ENCODE measurements around the gene C8G. TPM values are rescaled to one million over a fixed set of nuclear protein-coding genes. Genes with fewer than 3 reads are reported as not detected.
A peak's percentile ranks its signal among the peaks of the same experiment; 100 is the strongest.

The C8G gene
- total RNA-seq, 1 donor from 2014 or later, result 0.77 TPM

- no peak for DNase-seq (ENCODE audit: low read depth in 2 of 2)
These were observed 3.6 kb upstream of the C8G start for GRCh38 chr9:136941231-136942111.

GRCh38 chr9:136942112-136942880 is 2.7 kb upstream of the C8G start:
- no peak for DNase-seq (ENCODE audit: low read depth in 2 of 2)

DNA sequence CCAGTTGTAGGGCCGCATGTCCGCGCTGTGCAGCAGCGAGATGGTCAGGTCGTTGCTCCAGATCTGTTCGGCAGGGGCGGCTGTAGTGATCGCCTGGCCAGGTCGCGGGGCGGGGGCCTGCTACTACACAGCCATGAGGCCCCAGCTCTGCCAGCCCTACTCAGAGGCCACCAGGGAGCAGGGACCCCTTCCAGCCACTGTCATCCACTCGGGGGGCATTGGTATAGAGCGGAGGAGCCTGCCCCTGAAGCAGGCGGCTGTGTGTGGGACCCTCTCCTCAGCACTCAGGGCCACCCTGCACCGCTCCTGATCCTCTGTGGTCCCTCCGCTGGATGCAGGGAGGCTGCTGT is 2.2 kb upstream of the C8G start:
- no peak for DNase-seq (ENCODE audit: low read depth in 2 of 2)

- DNase-seq (ENCODE audit: low read depth in 2 of 2), result peak in 1 of 2 donors; percentile 52
These were observed 1.5 kb upstream of the C8G start for GRCh38 chr9:136943291-136944211.

- peak; percentile 37 to 76 for DNase-seq (ENCODE audit: low read depth in 2 of 2)
These were observed 878 bp upstream of the C8G start for GRCh38 chr9:136944212-136944518.

DNA sequence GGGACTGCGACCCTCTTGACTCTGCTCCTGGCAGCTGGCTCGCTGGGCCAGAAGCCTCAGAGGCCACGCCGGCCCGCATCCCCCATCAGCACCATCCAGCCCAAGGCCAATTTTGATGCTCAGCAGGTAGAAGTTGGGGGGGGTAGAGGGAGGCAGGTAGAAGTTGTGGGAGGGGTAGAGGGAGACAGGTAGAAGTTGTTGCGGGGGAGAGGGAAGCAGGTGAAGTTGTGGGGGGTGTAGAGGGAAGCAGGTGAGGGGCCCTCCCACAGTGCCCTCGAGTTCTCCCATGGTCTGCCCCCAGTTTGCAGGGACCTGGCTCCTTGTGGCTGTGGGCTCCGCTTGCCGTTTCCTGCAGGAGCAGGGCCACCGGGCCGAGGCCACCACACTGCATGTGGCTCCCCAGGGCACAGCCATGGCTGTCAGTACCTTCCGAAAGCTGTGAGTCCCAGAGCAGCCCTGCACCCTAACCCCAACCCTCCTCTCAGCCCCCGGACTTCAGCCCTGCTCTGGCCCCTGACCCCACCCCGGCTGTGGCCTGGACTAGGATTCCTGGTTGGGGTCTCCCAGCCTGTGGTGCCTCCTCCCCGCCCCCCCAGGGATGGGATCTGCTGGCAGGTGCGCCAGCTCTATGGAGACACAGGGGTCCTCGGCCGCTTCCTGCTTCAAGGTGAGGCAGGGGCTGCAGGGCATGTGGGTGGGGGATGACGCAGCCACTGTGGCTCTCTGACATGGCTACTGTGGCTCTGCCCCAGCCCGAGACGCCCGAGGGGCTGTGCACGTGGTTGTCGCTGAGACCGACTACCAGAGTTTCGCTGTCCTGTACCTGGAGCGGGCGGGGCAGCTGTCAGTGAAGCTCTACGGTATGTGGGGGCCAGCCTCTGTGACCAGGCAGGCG is 537 bp downstream of the C8G start:
- no peak for DNase-seq (ENCODE audit: low read depth in 2 of 2)

GRCh38 chr9:136946228-136947027 is 1.4 kb downstream of the C8G start:
- no peak for DNase-seq (ENCODE audit: low read depth in 2 of 2)

DNA sequence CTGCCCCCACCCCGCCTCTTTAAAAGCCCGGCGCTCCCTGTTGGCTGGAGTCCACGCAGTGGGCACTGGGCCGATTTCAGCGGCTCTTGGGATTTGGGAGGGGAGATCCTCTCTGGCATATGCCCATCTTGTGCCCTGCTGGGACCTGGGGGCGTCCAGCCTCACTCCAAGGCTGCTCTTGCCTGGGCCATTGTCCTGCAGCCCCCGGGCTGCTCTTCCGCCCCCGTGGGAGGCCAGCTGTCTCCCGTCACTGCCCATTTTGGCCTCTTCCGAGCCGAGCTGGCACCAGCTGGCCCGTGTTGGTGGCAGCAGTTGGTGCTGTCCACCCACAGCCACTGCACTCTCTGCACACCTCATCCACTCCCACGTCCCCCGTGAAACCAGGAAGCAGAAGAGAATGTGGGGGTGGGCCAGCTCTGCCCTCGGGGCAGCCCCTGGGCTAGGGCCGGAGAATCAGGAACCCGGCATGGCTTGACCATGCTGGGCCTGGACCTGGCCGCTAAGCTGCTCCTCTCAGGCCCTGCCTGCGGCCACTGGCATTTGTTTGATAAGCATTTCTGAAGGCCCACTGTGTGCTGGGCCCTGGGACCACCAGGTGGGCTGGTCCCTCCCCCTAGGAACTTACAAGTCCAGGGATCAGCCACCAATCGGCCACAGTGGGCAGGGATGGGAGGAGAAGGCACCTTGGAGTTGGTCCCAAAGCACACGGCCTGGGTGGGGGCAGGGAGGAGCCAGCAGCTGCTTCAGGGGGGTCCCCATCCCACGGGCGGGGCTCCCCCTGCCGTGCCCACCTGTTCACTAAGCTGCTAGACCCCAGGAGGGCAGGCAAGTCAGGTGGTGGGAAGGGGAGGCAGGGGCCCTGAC is 2.2 kb downstream of the C8G start:
- no peak for DNase-seq (ENCODE audit: low read depth in 2 of 2)

DNA sequence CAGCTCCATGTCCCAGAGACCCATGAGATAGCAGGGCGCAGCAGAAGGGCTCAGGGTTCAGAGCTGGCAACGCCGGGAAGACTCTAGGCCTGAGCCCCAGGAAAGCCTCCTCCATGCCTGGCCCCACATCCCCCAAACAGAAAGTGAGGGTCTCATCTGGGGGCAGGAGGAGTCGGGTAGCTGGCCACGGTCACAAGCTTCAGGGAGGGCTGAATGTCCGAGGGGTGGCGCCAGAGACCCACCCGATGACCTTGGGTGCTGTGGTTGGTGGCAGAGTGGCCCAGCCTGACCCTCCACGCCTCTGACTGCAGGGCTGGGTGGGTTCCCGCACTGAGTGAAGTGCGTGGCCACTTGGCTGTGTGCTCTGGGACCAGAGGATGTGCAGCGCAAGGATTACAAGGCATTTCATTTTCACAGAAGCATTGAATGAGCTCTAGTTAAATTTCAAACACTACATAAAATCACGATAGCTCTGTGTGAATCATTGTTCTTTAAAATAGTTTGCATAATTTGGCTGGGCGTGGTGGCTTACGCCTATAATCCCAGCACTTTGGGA is 3.0 kb downstream of the C8G start:
- DNase-seq (ENCODE audit: low read depth in 2 of 2), result peak; percentile 10 to 49

- DNase-seq (ENCODE audit: low read depth in 2 of 2), result no peak
These were observed 4.3 kb downstream of the C8G start for GRCh38 chr9:136949239-136949816.

DNA sequence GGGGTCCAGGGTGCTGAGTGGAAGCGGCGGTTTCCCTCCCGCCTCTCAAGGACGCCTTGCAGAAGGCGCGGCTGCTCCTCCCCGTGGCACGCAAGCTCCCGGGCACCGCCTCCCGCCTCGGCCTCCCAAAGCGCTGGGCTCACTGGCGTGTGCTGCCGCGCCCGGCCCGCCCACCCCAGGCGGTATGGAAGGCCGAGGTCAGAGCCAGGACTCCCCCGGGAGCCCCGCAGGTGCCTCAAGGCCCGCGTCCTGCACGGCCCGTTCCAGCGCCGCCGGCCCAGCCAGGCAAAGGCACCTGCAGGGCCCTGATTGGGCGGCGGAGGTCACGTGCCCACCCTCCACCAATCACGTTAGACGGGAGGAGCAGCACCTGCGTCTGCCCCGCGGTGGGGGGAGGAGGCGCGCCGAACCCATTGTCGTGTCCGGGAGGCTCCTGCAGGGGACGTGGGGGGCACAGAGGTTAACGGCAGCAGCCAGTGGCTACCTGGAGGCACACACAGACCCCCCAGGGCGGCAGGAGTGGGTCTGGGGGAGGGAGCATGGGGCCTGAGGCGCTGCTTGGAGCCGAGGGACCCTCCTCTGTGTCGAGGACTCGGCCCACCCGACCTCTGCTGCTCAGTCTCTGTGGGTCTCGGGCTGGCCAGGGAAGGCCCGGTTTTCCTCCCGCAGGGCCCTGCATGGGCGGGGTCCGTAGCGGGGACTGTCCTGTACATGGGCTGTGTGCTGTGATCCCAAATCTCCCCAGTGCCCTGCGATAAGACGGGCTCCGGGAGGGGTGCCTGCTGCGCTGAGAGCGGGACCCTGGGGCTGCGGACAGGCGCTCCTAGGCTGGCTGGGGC is 5.0 kb downstream of the C8G start:
- DNase-seq (ENCODE audit: low read depth in 2 of 2), result peak; percentile 81 to 97

DNA sequence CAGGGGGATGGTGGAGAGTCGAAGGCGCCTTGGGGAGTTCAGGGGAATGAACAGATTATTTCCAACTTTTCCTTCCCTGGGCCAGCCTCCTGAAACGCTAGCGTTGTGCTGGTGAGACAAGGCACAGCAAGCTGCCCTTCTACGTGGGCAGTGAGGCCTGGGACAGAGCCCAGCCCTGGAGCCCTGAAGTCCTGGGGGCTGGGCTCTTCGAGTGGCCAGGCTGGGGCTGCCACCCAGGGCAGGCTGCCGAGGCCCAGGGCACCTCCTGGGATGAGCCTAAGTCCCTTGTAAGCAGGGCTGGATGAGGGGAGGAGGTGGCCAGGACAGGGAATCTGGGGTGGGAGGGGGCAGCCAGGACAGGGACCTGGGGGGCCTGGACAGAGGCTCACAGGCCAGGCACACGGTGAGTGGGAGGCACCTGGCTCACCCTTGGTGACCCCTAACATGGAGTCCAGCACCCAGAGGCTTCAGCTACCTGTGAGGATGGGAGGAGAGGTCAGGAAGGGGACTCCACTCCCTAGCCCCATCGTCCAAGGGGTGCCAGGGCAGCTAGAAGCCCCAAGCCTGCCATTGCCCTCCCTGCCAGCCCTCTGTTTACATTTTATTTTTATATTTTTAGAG is 5.7 kb downstream of the C8G start:
- DNase-seq (ENCODE audit: low read depth in 2 of 2), result no peak

GRCh38 chr9:136951541-136952320 is 6.7 kb downstream of the C8G start, which contains the start of gene LCN12:
Gene LCN12 (plus strand): TSS chr9:136952273. CDS start chr9:136952328, 55 bp downstream.
- no peak for DNase-seq (ENCODE audit: low read depth in 2 of 2)

DNA sequence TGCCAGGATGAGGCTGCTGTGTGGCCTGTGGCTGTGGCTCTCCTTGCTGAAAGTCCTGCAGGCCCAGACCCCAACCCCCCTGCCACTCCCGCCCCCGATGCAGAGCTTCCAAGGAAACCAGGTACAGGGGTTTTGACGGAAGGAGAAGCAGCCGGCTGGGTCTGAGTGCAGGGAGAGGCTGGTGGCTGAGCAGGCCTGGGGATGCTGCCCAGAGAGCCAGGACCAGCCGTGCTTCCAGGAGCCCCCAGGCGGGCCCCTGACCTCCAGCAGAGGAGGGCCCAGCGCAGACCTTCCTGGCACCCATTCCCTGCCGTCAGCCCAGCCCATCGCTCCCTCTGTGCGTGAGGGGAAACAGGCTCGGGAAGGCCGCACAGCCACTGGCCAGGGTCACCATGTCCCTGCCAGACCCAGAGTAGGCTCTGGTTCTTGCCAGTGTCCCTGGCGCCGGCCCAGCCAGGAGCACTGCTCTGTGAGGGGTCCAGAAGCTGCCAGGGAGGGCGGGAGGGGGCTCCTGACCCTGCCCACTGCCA is 7.3 kb downstream of the C8G start:
- no peak for DNase-seq (ENCODE audit: low read depth in 2 of 2)

- no peak for DNase-seq (ENCODE audit: low read depth in 2 of 2)
These were observed 8.1 kb downstream of the C8G start for GRCh38 chr9:136952876-136953770.

All from dermis microvascular lymphatic vessel endothelial cell (primary cell).